Middle frontal gyrus (tissue), 1 donor: ENCODE data around the gene RO60.
"Not testable (repeated sequence)": the region's sequence is repeated elsewhere in the genome, so short reads cannot be mapped to it uniquely, and the experiment has no call there.

Experiments
- DNase-seq: peaks from one replicate; pipeline ENCODE4 v3.0.0-alpha.2; 2015; ENCODE audit warnings: low spot score; ENCODE audit errors: extremely low spot score

RO60 gene

DNA sequence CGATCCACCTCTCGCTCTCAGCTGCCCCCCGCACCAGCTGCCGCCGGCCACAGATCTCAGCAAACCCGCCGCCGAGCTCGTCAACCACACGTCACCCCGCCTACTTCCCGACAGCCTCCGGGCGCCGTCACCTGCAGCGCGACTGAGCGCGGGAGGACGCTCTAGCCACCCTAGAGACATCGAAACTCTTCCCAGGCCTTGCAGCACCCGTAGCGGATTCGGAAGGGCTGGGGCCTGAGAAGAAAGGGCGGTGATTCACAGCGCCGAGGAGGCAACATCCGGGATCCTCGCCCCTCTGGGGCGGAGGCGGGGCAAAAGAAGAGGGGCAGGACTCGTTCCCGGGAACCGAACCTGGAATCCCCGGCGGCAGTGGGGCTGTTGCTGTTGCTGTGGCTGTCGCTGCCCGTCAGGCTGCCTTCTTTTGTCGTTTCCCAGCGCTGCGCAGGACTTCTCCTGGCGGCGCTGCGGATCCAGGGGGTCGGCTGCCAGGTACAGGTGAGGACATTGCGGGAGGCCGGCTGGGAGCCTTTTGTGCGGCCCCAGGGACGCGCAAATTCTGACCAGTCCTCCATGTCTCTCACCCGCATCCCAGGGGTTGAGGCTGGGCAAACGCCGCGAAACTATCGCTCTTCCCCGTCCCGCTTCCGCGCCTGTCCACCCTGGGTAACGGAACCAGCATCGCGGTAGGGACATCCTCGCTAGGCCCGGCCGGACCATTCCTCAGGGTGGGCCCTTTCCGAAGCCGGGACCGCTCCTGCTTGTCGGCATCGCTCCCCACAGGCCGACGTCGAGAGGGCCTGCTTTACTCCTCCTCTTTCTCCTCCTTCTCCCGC lies at the start of gene RO60, which contains the start of gene UCHL5:
TSS of gene RO60 (plus strand) at position 331 of the 833 bp plus-strand sequence. CDS start 9,443 bp downstream, outside the sequence.
TSS of gene UCHL5 (minus strand) at position 79 of the 833 bp plus-strand sequence. CDS start 100 bp downstream, outside the sequence.
- DNase-seq = peak; percentile 95

DNA sequence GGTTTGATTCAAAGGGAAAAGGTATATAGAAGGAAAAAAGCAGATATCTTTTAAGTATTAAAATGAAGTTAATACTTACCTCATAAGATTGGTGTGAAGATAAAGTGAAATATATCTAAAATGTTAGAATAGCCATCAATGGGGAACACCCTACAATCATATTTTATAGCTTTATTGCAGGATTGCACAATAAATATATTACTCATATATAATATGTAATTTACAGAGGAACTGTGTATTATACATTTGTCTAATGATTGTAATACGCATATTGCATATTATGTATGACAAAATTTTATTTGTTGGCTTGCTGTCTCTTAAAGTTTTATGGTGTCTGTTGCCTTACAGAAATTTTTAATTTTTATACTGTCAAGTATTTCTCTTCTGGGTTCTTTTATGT lies 48.0 kb upstream of the RO60 start:
- no peak for DNase-seq

DNA sequence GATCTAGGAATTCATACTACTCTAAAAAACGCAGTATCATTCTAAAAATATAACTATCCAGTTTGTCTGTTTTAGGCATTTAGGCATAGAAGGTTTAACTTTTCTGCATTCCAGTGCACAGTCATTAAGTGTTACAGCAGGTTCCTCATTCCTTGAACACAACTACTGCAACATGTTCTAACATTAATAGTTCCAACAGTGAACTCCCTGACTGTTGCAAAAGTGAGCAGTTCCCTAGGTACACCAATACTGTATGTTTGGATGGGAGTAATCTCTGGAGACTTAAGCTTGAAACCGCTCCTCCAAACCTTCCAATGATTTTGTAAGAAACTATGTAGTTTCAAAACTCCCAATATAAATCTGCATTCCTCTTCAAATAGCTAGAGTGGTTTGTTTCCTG lies 46.4 kb upstream of the RO60 start:
- DNase-seq = no peak

DNA sequence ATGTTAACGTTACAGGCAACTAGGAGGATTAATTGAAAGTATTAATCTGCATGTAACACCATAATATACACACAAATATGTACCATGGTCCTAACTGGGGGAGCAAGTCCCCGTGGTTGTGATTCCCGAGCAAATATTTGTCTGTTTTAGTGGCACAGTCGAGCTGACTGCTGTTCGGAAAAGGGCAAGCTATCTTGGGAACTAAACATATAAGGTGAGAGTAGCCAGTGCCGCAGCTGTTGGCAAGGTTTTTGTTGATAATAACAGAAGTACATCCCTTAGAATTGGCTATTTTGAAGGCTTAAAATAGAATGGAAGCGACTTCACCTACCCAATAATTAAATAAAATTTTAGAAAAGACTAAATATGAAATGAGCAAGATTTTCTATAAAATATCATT lies 45.7 kb upstream of the RO60 start:
- DNase-seq = no peak

DNA sequence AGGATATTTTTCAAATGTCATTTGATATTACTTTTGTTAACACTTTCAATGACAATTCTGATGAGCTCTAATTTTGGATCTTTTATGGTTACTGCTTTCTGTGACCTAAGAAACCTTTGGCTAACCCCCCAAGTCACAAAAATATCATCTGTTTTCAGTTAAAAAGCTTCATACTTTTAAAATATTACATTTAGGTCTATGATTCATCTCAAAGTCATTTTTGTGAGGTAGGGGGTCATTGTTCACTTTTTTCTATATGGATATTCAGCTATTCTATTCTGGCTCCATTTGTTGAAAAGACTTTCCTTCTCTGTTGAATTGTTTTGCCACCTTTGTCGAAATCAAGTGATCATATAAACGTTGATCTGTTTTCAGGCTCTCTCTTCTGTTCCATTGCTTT lies 45.0 kb upstream of the RO60 start:
- no peak for DNase-seq

DNA sequence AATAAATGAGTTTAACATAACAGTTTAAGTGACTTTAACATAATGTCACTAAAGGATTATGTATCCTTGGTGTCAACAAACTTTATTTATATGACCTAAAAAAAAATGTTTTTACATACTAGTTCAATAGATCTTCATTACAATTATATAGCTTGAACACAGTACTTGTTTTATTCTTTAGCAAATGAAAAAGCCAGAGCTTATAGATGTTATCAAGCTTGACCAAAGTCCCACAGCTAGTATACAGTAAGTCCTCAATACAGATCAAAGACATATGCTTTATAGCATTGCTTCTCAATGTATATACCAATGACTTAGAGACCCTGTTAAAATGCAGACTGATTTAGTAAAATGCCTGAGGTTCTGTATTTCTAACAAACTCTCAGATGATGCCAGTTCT lies 42.6 kb upstream of the RO60 start:
- DNase-seq = no peak

DNA sequence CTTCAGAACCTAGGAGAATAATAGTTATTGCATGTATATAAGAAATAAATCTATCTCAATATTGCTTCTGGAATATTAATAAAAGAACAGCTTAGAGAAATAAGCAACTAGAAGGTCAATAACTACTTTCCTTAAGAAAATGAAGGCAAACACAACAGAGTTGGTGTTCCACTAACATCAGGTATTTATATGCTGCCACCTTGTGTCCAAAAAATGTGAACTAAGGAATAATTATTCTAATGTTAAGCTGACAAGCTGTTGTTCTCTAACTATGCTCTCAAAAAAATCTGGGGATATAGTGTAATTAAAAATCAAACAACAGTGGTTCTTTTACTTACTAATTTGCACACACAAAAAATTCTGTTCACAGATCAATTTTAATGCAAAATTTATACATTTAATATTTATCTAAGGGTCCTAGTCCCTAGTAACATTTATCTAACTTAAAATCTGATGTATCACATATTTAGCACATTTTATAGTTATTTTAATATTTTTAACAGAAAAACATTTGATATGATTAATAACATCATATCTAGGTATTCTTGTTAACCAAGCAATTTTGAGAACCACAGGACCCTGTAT lies 39.9 kb upstream of the RO60 start:
- no peak for DNase-seq

DNA sequence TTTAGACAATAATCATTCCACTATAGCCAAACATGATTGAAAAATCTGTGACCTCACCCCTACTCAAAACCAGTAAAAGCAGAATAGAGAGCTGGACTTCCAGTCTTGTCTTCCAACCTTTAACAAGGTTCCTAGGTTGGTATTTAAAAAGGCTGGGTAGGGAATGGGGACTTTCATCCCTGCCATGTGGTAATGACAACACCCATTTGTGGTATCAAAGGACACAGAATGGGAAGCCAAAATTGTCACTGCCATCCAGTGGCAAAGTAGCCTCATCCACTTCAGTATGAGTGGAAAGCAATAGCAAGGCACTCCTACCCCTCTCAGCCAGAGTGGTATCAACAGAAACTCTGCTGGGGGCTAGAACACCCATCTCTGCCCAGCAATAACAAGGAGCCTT lies 34.2 kb upstream of the RO60 start:
- DNase-seq = no peak

DNA sequence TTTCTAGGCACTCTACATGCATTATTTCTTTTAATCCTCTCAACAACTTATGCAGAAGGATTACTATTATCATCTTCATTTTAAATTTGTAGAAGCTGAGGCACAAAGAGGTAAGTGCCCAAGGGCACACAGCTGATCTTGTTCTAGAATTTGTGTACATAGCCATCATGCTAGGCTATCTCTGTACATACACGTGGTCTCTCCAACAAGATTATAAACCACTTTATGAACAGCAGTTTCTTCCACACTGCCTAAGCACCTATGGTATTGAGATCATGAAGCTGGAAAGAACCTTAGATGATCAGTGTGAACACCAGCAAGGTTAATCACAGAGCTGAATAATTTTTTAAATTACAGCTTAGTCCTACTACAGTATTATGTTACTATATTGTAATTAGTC lies 29.1 kb upstream of the RO60 start:
- no peak for DNase-seq

DNA sequence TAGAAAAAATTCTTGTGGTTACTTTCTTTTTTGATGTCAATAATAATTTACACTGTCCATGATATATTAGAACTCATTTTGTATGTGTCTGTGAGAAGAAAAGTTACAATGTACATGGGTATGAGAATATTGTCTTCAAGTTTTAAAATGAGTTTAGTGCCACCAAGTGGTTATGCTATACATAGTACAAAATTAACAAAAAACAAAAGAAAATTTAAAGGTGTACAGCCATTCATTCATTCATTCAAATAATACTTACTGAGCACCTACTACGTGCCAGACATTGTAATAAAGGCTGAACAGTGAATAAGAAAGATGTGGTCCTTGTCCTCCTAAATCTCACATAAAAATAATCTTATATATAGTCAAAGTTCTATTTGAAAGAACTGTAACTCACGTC lies 28.0 kb upstream of the RO60 start:
- DNase-seq = no peak

DNA sequence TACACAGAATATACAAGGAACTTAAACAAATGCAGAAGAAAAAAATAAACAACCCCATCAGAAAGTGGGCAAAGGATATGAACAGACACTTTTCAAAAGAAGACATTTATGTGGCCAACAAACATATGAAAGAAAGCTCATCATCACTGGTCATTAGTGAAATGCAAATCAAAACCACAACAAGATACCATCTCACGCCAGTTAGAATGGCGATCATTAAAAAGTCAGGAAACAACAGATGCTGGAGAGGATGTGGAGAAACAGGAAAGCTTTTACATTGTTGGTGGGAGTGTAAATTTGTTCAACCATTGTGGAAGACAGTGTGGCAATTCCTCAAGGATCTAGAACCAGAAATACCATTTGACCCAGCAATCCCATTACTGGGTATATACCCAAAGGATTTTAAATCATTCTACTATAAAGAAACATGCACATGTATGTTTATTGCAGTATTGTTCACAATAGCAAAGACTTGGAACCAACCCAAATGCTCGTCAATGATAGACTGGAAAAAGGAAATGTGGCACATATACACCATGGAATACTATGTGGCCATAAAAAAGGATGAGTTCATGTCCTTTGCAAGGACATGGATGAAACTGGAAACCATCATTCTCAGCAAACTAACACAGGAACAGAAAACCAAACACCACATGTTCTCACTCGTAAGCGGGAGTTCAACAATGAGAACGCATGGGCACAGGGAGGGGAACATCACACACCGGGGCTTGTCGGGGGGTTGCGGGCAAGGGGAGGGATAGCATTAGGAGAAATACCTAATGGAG lies 26.6 kb upstream of the RO60 start:
- DNase-seq = not testable (repeated sequence)

DNA sequence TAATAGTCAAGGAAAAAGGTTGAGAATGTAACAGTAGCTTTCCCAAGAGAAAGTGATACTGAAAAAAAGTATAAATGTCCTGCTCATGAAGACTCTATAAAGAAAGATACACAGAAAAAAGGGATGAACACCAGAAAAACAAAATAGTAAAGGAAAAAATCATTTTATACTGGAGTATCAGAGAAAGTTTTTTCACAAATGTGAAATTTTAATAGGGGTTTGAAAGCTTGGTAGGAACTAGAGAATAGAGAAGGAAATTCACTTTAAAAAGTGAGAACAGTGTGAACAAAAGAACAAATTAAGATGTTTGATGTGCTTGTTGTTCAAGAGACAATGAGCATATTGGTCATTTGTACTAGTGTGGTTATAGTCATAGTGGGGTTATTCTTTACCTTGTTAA lies 25.8 kb upstream of the RO60 start:
- no peak for DNase-seq

DNA sequence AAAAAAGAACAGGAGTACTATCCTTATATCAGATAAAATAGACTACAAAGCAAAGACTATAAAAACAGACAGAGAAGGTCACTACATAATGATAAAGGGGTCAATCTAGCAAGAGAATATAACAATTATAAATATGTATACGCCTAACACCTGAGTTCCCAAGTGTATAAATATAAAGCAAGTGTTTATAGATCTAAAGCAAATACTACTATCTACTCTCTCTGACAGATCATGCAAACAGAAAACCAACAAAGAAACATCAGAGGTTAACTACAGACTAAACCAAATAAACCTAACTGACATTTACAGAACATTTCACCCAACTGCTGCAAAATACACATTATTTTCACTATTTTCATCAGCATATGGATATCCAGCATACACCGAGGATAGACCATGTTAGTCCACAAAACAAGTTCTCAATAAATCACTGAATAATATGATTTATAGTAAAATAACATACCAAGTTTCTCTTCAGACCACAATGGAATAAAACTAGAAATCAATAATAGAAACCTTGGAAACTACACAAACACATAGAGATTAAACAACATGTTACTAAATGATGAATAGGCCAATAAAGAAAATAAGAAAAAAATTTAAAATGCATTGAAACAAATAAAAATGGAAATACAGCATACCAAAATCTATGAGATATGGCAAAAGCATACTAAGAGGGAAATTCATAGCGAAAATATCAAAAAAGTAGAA lies 22.9 kb upstream of the RO60 start:
- no peak for DNase-seq

DNA sequence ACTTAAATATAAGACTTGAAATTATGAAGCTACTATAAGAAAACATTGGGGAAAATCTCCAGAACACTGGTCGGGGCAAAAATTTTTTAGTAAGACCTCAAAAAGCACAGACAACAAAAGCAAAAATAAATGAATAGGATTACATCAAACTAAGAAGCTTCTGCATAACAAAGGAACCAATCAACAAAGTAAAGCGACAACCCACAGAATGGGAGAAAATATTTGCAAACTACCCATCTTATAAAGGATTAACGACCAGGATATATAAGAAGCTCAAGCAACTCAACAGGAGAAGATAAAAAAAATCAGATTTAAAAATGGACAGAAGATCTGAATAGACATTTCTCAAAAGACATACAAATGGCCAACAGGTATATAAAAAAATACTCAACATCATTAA lies 19.4 kb upstream of the RO60 start:
- no peak for DNase-seq

DNA sequence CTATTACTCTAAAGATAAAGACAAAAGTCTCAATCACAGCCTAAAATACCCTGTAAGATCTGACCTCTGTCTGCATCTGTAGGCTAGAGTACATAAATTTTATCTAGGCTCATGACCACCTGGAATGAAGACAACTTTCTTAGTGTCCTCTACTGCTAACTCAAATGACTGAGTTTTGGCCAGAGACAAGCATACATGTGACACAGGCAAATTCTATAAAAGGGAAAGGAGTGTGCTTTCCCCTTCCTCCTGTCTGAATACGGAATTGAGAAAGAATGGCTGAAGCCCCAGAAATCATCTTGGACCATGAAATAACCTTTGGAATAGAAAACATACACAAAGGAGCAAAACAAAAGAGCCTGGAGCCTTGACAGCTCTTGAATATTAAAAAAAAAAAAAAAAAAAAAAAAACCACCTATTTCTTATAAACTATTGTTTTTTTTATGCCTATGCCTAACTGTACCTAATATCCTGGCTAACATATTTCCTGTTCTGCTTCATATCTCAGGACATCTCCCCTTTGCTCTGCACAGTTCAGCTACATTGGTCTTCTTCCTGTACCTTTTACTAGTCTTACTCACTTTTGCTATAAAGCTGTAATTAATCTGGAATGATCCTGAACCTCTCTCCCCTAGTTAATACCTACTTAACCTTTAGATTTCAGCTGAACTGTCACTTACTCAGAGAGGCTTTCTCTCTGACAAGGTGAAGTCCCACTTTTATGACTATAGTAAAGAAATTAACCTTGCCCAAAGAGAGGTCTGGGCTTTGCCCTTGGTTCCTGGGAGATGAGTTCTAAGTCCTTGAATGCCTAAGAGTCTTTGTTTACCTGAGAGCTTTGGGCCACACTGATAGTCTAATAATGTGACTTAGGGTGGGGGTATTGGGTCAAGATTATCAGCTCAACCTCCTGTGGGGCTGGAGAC lies 16.4 kb upstream of the RO60 start:
- no peak for DNase-seq

DNA sequence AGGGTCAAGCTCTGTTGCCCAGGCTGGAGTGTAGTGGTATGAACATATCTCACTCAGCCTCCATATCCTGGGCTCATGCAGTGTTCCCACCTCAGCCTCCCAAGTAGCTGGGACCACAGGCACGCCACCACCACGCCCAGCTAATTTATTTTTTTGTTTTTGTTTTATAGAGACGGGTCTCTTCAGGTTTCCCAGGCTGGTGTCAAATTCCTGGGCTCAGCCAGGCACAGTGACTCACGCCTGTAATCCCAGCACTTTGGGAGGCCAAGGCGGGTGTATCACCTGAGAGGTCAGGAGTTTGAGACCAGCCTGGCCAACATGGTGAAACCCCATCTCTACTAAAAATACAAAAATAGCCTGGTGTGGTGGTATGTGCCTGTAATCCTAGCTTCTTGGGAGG lies 10.5 kb upstream of the RO60 start:
- not testable (repeated sequence) for DNase-seq

DNA sequence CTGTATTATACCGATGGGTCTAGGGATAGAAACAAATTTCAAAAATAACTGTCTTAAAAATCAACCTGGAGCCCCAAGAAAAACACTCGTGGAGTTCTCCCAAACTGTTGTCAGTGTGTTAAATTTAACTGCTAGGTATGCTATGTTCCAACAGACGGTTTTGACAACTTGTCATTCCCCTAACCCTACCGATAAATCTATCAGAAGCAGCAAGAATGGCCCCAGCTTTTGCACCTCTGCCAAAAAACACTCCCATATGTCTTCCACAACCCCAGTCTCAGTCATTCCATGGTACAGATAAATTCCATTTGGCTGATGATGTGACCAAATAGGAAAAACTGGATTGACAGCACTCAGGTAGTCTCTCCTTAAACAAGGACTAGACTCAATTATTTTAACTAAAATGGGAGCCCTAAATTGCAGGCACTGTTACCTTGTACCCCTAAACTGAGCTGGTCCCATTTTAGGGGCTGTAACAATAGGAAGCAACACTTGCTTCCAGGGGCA lies 5.2 kb upstream of the RO60 start:
- no peak for DNase-seq

DNA sequence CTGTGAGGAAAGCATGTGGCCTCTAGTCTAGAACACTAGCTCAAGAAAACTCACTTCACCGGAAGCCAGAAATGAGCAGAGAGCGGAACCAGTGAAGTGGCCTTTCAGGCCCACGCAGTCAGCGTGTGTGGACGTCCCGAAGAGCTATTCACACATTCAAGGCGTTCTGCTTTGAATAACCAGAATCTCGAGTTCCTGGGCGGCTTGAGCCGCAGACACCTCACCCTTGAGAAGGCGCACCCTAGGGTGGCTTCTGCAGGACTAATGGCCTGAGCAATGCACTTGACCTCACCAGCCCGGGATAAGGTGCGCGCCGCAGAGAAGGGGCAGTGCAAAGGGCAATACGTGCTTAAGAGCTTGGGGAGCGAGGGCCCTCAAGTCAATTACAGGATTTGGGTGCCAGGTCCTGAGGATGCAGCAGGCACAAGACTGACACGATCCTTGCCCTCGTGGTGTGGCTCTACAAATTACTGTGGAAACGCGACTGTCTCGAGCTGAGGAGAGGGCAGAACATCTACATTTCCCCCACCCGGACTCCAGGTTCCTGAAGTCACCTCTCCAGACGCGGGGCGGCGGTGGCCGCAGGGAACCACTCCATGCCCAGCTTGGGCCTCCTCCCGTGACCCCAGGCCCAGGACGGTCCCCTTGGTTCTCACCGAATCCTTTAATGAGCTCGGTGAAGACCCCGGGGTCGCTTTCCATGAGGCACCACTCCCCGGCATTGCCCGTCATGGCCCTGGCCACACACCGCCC lies 707 bp upstream of the RO60 start:
- DNase-seq = no peak

DNA sequence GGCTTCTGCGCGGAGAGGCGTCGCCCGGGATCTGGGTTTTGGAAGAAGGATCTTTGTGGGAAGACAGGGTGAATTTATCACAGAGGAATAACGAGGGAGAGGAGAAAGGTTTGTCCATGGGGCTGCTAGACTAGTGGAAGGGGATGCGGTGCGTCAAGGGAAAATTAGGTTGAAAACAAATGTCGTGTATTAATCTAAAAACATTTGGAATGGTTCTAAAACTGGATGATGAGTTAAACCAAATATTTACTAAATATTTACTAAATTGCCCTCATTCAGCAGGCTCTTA lies 647 bp downstream of the RO60 start:
- DNase-seq = no peak

DNA sequence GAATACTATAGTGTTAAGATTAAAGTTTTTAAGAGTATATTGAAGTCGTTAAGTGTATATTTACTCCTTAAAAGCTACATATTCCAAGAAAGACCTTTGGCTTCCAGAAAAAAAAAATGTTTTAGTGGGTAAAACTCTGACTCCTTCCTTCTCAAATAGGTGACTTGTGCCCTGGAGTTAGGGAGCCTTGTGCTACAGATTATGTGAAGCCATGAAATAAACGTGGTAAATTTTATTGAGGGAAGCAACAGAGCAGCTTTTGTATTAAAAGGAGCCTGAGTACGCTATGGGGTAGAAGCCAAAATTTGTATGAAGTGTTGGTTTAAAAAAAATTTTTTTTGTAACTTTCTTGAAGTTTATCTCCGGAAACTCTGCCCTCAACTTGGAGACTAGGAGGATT lies 994 bp downstream of the RO60 start:
- DNase-seq = no peak
